Prostate gland (tissue), 2 donors: ENCODE results near the gene PARP1. TPM values are rescaled to one million over a fixed set of nuclear protein-coding genes. Genes with fewer than 3 reads are reported as not detected.

Source experiments
- DNase-seq: peaks from one replicate; pipeline ENCODE4 v3.0.0-alpha.2; 2019; ENCODE audit warnings: low spot score
- H3K27ac ChIP-seq, 2 donors: fragments of 200-600 bp; sonication (generic); 2 replicates each; pipeline ENCODE4 v1.5.1; 2017 to 2019
- H3K27me3 ChIP-seq: fragments of 200-600 bp; sonication (generic); replicated peaks from 2 replicates; pipeline ENCODE4 v1.5.1; 2019; ENCODE audit not compliant: insufficient read depth
- H3K36me3 ChIP-seq, 2 donors: fragments of 200-600 bp; sonication (generic); 1 replicate in 1 of 2; 2 replicates in 1 of 2; pipeline versions ENCODE4 v1.5.1 to v1.8.1; 2017 to 2019
- H3K4me1 ChIP-seq: fragments of 200-600 bp; sonication (generic); replicated peaks from 2 replicates; pipeline ENCODE4 v1.5.1; 2019
- H3K4me3 ChIP-seq, 2 donors: fragments of 200-600 bp; sonication (generic); 2 replicates each; pipeline ENCODE4 v1.5.1; 2017 to 2019
- H3K9me3 ChIP-seq: fragments of 200-600 bp; sonication (generic); 2 replicates; pipeline ENCODE4 v1.5.1; 2017
- POLR2A ChIP-seq: fragments of 450-650 bp; IDR thresholded peaks from one replicate; pipeline ENCODE4 v1.6.1; 2016; ENCODE audit warnings: antibody characterized with exemption, mild to moderate bottlenecking
- POLR2AphosphoS5 ChIP-seq: sonication (generic); formaldehyde crosslinking; IDR thresholded peaks from one replicate; pipeline ENCODE4 v1.6.1; 2017; ENCODE audit warnings: antibody characterized with exemption
- WGBS: methylation state at CpG from one replicate; pipeline ENCODE4 v1.1.5; 2018; 5-methylcytosine and 5-hydroxymethylcytosine counted together
- intact Hi-C: fragments of 100-400 bp; cut with DNase I; formaldehyde crosslinking; loops from one replicate; pipeline ENCODE4 v1.14.2; 2022
- total RNA-seq, 2 donors: library from RNA; depleted of rRNA; stranded (reverse); fragments of >200 nt; gene quantifications; one replicate each; pipeline ENCODE4 v1.1.0, GENCODE V29; 2016
- TF ChIP-seq, protein P1 (sequence below), 4 experiments: fragments of 200-600 bp in 2 of 4; fragments of 450-650 bp in 2 of 4; sonication (generic) in 2 of 4; IDR thresholded peaks; 1 replicate in 3 of 4; 2 replicates in 1 of 4; pipeline ENCODE4 v1.5.1; 2016 to 2019; ENCODE audit warnings: antibody characterized with exemption in 4 of 4, mild to moderate bottlenecking in 2 of 4, moderate library complexity in 2 of 4

PARP1 gene
- total RNA-seq, 2 donors from 2014 or later, result 197 to 212 TPM

DNA sequence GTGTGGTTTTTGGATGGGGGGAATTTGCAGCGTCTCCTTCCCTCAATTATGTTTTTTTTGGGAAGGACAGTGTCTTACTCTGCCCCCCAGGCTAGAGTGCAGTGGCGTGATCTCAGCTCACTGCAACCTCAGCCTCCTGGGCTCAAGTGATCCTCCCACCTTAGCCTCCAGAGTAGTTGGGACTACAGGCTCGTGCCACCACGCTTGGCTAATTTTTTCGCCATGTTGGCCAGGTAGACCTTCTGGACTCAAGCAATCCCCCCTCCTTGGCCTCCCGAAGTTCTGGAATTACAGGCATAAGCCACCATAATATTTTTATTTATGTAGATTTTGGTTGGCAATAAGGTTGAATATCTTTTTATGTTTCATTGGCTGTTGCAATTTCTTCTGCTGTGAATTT lies 9.5 kb upstream of the PARP1 start:
- H3K27ac ChIP-seq, result no peak overlapping the region
- H3K27me3 ChIP-seq, result no peaks in the 10 kb centered on the region
- no peak for DNase-seq
- no peaks in the 10 kb centered on the region for H3K9me3 ChIP-seq
- H3K4me1 ChIP-seq, result no peaks in the 10 kb centered on the region
- 82% methylated on average over 6 of the region's 6 CpGs for WGBS
- no peak overlapping the region for H3K4me3 ChIP-seq
- H3K36me3 ChIP-seq, result no peaks in the 10 kb centered on the region
- TF ChIP-seq, protein P1, sequence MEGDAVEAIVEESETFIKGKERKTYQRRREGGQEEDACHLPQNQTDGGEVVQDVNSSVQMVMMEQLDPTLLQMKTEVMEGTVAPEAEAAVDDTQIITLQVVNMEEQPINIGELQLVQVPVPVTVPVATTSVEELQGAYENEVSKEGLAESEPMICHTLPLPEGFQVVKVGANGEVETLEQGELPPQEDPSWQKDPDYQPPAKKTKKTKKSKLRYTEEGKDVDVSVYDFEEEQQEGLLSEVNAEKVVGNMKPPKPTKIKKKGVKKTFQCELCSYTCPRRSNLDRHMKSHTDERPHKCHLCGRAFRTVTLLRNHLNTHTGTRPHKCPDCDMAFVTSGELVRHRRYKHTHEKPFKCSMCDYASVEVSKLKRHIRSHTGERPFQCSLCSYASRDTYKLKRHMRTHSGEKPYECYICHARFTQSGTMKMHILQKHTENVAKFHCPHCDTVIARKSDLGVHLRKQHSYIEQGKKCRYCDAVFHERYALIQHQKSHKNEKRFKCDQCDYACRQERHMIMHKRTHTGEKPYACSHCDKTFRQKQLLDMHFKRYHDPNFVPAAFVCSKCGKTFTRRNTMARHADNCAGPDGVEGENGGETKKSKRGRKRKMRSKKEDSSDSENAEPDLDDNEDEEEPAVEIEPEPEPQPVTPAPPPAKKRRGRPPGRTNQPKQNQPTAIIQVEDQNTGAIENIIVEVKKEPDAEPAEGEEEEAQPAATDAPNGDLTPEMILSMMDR (IDR thresholded peaks at IDR 0.05), result no peak
- TF ChIP-seq POLR2AphosphoS5 (no peak), POLR2A (no peak)
- intact Hi-C loops, result loop anchor here (10.0 kb wide), 1 partner anchor 407 kb away; no protein-coding TSS in a partner anchor

DNA sequence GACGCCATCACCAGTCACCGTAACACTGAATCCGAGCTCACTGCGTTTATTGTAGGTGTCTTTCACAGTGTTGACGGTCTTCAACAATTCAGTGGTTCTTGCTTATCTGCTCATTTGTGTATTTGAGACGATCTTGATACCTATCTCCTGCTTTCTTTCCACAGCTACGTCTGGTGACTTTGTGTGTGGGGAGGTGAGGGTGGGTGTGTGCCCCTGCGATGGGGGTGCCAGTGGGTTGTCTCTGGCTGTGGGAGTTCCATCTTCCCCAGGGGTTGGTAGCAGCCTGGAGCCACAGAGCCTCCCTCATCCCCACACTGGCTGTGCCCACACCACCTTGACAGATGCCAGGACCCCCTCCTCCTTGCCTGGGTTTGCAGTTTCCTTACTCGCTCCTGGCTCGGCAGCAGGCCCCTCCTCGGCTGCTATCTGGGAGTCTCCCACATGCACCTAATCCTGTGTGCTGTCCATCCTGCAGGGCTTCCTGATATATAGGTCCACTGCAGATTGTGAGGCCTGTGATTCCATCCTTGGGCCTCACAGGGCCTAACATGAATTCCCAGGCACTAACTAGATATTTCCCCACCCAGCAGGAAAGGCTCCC lies 6.3 kb upstream of the PARP1 start:
- Histone ChIP-seq H3K4me3 (no peak overlapping the region), H3K27me3 (no peaks in the 10 kb centered on the region), H3K27ac (no peak overlapping the region), H3K4me1 (no peaks in the 10 kb centered on the region), H3K36me3 (no peaks in the 10 kb centered on the region), H3K9me3 (no peaks in the 10 kb centered on the region)
- intact Hi-C loops, result loop anchor here (10.0 kb wide), 1 partner anchor 411 kb away; no protein-coding TSS in a partner anchor
- DNase-seq, result no peak
- TF ChIP-seq, protein P1 (IDR thresholded peaks at IDR 0.05), result no peak
- TF ChIP-seq POLR2A (no peak), POLR2AphosphoS5 (no peak)
- 86% methylated on average over 11 of the region's 11 CpGs for WGBS

DNA sequence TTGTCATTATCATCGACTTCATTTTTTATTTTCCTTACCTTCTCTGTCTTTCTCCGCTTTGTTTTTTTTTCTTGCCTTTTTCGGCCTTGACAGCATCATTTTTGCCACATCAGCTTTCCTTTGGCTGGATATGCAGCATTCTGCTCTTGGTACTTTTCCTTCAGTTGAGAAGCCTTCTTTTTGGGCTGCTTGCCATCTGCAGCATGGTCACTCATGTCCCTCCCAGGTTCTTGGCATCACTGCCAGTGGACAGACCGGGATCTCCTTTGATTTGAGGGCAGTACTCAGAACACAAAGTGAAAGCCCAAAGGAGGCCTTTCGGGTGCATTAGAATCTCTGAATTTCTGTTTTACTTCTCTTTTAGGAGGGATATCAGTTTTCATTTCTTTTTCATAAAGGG lies 3.7 kb upstream of the PARP1 start:
- WGBS, result 78% methylated on average over 5 of the region's 5 CpGs
- intact Hi-C loops, result loop anchor here (10.0 kb wide), 1 partner anchor 413 kb away; no protein-coding TSS in a partner anchor
- H3K27ac ChIP-seq, result no peak overlapping the region

DNA sequence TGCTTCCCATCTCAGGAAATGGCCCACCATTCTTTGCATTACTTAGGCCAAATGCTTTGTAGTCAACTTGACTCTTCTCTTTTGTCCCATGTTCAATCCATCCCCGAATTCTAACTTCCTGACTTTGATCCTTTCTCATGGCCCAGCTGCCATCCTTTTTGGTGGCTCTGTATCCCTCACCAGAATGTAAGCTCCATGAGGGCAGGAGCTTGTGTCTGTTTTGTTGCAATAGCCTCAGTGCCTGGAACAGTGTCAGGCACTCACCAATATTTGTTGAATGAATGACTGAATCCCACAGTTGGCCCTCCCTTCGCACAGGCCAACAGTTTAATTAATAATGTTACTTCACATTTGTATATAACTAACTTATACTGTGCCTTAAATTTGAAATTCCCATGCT lies 3.1 kb upstream of the PARP1 start:
- 93% methylated on average over 2 of the region's 2 CpGs for WGBS

More for the DNA sequence above, 3.7 kb upstream of the PARP1 start:
- Histone ChIP-seq H3K4me3 (no peak overlapping the region), H3K9me3 (no peaks in the 10 kb centered on the region), H3K36me3 (no peaks in the 10 kb centered on the region), H3K27me3 (no peaks in the 10 kb centered on the region), H3K4me1 (no peaks in the 10 kb centered on the region)
- TF ChIP-seq POLR2A (no peak), POLR2AphosphoS5 (peak; percentile 21)
- DNase-seq, result no peak

DNA sequence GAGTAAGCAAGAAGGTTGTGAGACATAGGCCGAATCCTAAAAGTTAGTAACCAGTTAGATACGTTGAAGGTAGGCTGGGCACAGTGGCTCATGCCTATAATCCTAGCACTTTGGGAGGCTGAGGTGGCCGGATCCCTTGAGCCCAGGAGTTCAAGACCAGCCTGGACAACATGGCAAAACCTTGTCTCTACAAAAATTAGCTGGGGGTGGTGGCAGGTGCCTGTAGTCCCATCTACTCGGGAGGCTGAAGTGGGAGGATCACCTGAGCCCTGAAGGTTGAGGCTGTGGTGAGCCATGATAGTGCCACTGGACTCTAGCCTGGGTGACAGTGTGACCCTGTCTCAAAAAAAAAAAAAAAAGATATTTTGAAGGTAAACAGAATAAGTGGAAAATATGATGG lies 1.5 kb upstream of the PARP1 start:
- WGBS, result 92% methylated on average over 4 of the region's 4 CpGs
- Histone ChIP-seq H3K9me3 (no peaks in the 10 kb centered on the region), H3K4me3 (no peak overlapping the region), H3K27ac (no peak overlapping the region), H3K27me3 (no peaks in the 10 kb centered on the region), H3K4me1 (peaks cover 12% of the 10 kb centered on the region), H3K36me3 (no peaks in the 10 kb centered on the region)
- intact Hi-C loops, result loop anchor here (10.0 kb wide), 1 partner anchor 225 kb away; the partner anchor contains the start of gene ACBD3
- DNase-seq, result no peak
- no peak for TF ChIP-seq POLR2AphosphoS5
- TF ChIP-seq, protein P1 (IDR thresholded peaks at IDR 0.05), result no peak
- TF ChIP-seq POLR2A, result no peak

More for the DNA sequence above, 3.1 kb upstream of the PARP1 start:
- no peak for DNase-seq
- Histone ChIP-seq H3K4me3 (no peak overlapping the region), H3K27me3 (no peaks in the 10 kb centered on the region), H3K4me1 (peaks cover 5% of the 10 kb centered on the region), H3K27ac (no peak overlapping the region), H3K36me3 (no peaks in the 10 kb centered on the region), H3K9me3 (no peaks in the 10 kb centered on the region)
- intact Hi-C loops, result loop anchor here (10.0 kb wide), 1 partner anchor 414 kb away; no protein-coding TSS in a partner anchor
- TF ChIP-seq POLR2A, result no peak
- TF ChIP-seq, protein P1 (IDR thresholded peaks at IDR 0.05), result no peak
- TF ChIP-seq POLR2AphosphoS5, result no peak
